Peyer's patch (tissue), 4 donors: Measurements from ENCODE around the gene MLST8. TPM values are rescaled to one million over a fixed set of nuclear protein-coding genes. Genes with fewer than 3 reads are reported as not detected.

Experiments used
- DNase-seq, 3 donors: peaks; one replicate each; pipeline ENCODE4 v3.0.0-alpha.2; 2017 to 2019
- H3K27ac ChIP-seq, 4 donors: fragments of 200-600 bp; sonication (generic); one replicate each; pipeline ENCODE4 v1.5.1; 2016 to 2019
- H3K27me3 ChIP-seq, 2 donors: fragments of 200-600 bp; sonication (generic); one replicate each; pipeline ENCODE4 v1.5.1; 2019
- H3K36me3 ChIP-seq, 3 donors: fragments of 200-600 bp; sonication (generic); one replicate each; pipeline ENCODE4 v1.5.1; 2016 to 2019
- H3K4me1 ChIP-seq, 4 donors: fragments of 200-600 bp; sonication (generic); one replicate each; pipeline ENCODE4 v1.5.1; 2016 to 2019
- H3K4me3 ChIP-seq, 4 donors: fragments of 200-600 bp; sonication (generic); 1 replicate in 3 of 4; 2 replicates in 1 of 4; pipeline ENCODE4 v1.5.1; 2016 to 2019; ENCODE audit warnings: mild to moderate bottlenecking in 1 of 4
- H3K9me3 ChIP-seq, 4 donors: fragments of 200-600 bp; sonication (generic); one replicate each; pipeline ENCODE4 v1.5.1; 2016 to 2019; ENCODE audit warnings: mild to moderate bottlenecking in 1 of 4
- CTCF ChIP-seq, 6 experiments: fragments of 450-650 bp in 4 of 6; fragments of 200-600 bp in 2 of 6; sonication (generic) in 1 of 6; IDR thresholded peaks; one replicate each; pipeline ENCODE4 v1.5.1; 2017 to 2019; ENCODE audit warnings: antibody characterized with exemption in 6 of 6, mild to moderate bottlenecking in 3 of 6, moderate library complexity in 1 of 6
- POLR2A ChIP-seq, 2 donors: fragments of 450-650 bp; IDR thresholded peaks; one replicate each; pipeline ENCODE4 v1.5.1; 2017; ENCODE audit warnings: antibody characterized with exemption in 2 of 2, mild to moderate bottlenecking in 2 of 2, moderate library complexity in 2 of 2
- total RNA-seq, 4 donors: library from RNA; depleted of rRNA; stranded (reverse); fragments of >200 nt; gene quantifications; one replicate each; pipeline ENCODE4 v1.1.0, GENCODE V29; 2016

MLST8 gene
- total RNA-seq, 4 donors from 2014 or later, result 45.7 to 95.7 (median 69.4) TPM

- H3K36me3 ChIP-seq, result peaks cover 0 to 63% (median 0%) of the 10 kb centered on the region in 3 donors
- DNase-seq, result no peak
Observed at GRCh38 chr16:2229091-2229490, 23.8 kb downstream of the MLST8 start.

GRCh38 chr16:2229632-2230250, 24.5 kb downstream of the MLST8 start:
- DNase-seq, result no peak
- no peak for TF ChIP-seq CTCF (IDR thresholded peaks at IDR 0.05)
- no peak for TF ChIP-seq POLR2A (IDR thresholded peaks at IDR 0.05)
- H3K9me3 ChIP-seq, result no peaks in the 10 kb centered on the region
- peaks cover 0 to 69% (median 0%) of the 10 kb centered on the region in 3 donors for H3K36me3 ChIP-seq
- peaks cover 0 to 13% (median 4%) of the 10 kb centered on the region in 4 donors for H3K4me1 ChIP-seq
- H3K27ac ChIP-seq, result no peak overlapping the region
- H3K4me3 ChIP-seq, result no peak overlapping the region
- H3K27me3 ChIP-seq, result no peaks in the 10 kb centered on the region

More at GRCh38 chr16:2229091-2229490, 23.8 kb downstream of the MLST8 start:
- Histone ChIP-seq H3K27me3 (no peaks in the 10 kb centered on the region), H3K9me3 (no peaks in the 10 kb centered on the region), H3K4me1 (peaks cover 0 to 19% (median 10%) of the 10 kb centered on the region in 4 donors), H3K4me3 (no peak overlapping the region), H3K27ac (no peak overlapping the region)
- TF ChIP-seq POLR2A (IDR thresholded peaks at IDR 0.05) (no peak), CTCF (IDR thresholded peaks at IDR 0.05) (no peak)

- Histone ChIP-seq H3K9me3 (no peaks in the 10 kb centered on the region), H3K27ac (no peak overlapping the region), H3K4me3 (no peak overlapping the region), H3K4me1 (peaks cover 0 to 10% (median under 1%) of the 10 kb centered on the region in 4 donors), H3K36me3 (peaks cover 0 to 75% (median 0%) of the 10 kb centered on the region in 3 donors), H3K27me3 (no peaks in the 10 kb centered on the region)
- no peak for DNase-seq
- TF ChIP-seq POLR2A (IDR thresholded peaks at IDR 0.05) (no peak), CTCF (IDR thresholded peaks at IDR 0.05) (no peak)
Observed at GRCh38 chr16:2230376-2230775, 25.1 kb downstream of the MLST8 start.

GRCh38 chr16:2231016-2231931, 26.0 kb downstream of the MLST8 start:
- no peak for DNase-seq
- peaks cover 0 to 16% (median 3%) of the 10 kb centered on the region in 4 donors for H3K4me1 ChIP-seq
- TF ChIP-seq CTCF (IDR thresholded peaks at IDR 0.05), result no peak
- TF ChIP-seq POLR2A (IDR thresholded peaks at IDR 0.05), result no peak
- no peak overlapping the region for H3K27ac ChIP-seq
- peaks cover 0 to 82% (median 0%) of the 10 kb centered on the region in 3 donors for H3K36me3 ChIP-seq
- H3K27me3 ChIP-seq, result peaks cover 0 to 6% of the 10 kb centered on the region in 2 donors
- H3K4me3 ChIP-seq, result no peak overlapping the region
- no peaks in the 10 kb centered on the region for H3K9me3 ChIP-seq

- TF ChIP-seq CTCF (IDR thresholded peaks at IDR 0.05), result no peak
- TF ChIP-seq POLR2A (IDR thresholded peaks at IDR 0.05), result no peak
- H3K4me1 ChIP-seq, result peaks cover 5 to 23% (median 13%) of the 10 kb centered on the region in 4 donors
- DNase-seq, result no peak
- peaks cover 0 to 17% of the 10 kb centered on the region in 2 donors for H3K27me3 ChIP-seq
- no peaks in the 10 kb centered on the region for H3K9me3 ChIP-seq
- no peak overlapping the region for H3K27ac ChIP-seq
- peaks cover 0 to 82% (median 0%) of the 10 kb centered on the region in 3 donors for H3K36me3 ChIP-seq
- H3K4me3 ChIP-seq, result no peak overlapping the region
Observed at GRCh38 chr16:2232094-2232990, 27.1 kb downstream of the MLST8 start.
